Fibroblast of skin of right quadriceps (primary cell): ENCODE measurements around the gene MAPK7.
A peak's percentile ranks its signal among the peaks of the same experiment; 100 is the strongest.

Source experiments
- DNase-seq: peaks from one replicate; pipeline ENCODE4 v3.0.0-alpha.2; 2013

Gene MAPK7

GRCh38 chr17:19364699-19365498, 13.4 kb upstream of the MAPK7 start:
- no peak for DNase-seq

- no peak for DNase-seq
Observed at GRCh38 chr17:19365499-19365817, 12.8 kb upstream of the MAPK7 start.

- DNase-seq = no peak
Observed at GRCh38 chr17:19365833-19366636, 12.3 kb upstream of the MAPK7 start.

- DNase-seq = no peak
Observed at GRCh38 chr17:19366637-19366972, 11.7 kb upstream of the MAPK7 start.

GRCh38 chr17:19368229-19368628, 10.1 kb upstream of the MAPK7 start:
- DNase-seq = no peak

- DNase-seq = no peak
Observed at GRCh38 chr17:19369107-19369778, 9.1 kb upstream of the MAPK7 start.

GRCh38 chr17:19369846-19370492, 8.3 kb upstream of the MAPK7 start:
- no peak for DNase-seq

GRCh38 chr17:19370493-19370960, 7.8 kb upstream of the MAPK7 start:
- no peak for DNase-seq

GRCh38 chr17:19371259-19372010, 6.9 kb upstream of the MAPK7 start:
- no peak for DNase-seq

GRCh38 chr17:19372011-19372370, 6.3 kb upstream of the MAPK7 start:
- no peak for DNase-seq

GRCh38 chr17:19372439-19372838, 5.9 kb upstream of the MAPK7 start:
- no peak for DNase-seq

- no peak for DNase-seq
Observed at GRCh38 chr17:19372866-19373504, 5.3 kb upstream of the MAPK7 start.

- DNase-seq = no peak
Observed at GRCh38 chr17:19374136-19374535, 4.2 kb upstream of the MAPK7 start.

GRCh38 chr17:19375732-19376131, 2.6 kb upstream of the MAPK7 start:
- DNase-seq = no peak

GRCh38 chr17:19376811-19377210, 1.5 kb upstream of the MAPK7 start:
- no peak for DNase-seq

GRCh38 chr17:19377602-19378415, 489 bp upstream of the MAPK7 start:
- DNase-seq = peak; percentile 99

- DNase-seq = no peak
Observed at GRCh38 chr17:19379361-19380065, 1.2 kb downstream of the MAPK7 start.

GRCh38 chr17:19380481-19381301, 2.4 kb downstream of the MAPK7 start:
- no peak for DNase-seq

- DNase-seq = no peak
Observed at GRCh38 chr17:19381361-19381740, 3.1 kb downstream of the MAPK7 start.
